ENCODE data around the gene MIR17HG. TPM values are rescaled to one million over a fixed set of nuclear protein-coding genes. Genes with fewer than 3 reads are reported as not detected.

Gene MIR17HG
- 3.2 and 4.3 TPM in 2 replicates for total RNA-seq

GRCh38 chr13:91347202-91347995, at the start of gene MIR17HG:
Gene MIR17HG, plus strand, starts transcription at chr13:91347687.

DNA sequence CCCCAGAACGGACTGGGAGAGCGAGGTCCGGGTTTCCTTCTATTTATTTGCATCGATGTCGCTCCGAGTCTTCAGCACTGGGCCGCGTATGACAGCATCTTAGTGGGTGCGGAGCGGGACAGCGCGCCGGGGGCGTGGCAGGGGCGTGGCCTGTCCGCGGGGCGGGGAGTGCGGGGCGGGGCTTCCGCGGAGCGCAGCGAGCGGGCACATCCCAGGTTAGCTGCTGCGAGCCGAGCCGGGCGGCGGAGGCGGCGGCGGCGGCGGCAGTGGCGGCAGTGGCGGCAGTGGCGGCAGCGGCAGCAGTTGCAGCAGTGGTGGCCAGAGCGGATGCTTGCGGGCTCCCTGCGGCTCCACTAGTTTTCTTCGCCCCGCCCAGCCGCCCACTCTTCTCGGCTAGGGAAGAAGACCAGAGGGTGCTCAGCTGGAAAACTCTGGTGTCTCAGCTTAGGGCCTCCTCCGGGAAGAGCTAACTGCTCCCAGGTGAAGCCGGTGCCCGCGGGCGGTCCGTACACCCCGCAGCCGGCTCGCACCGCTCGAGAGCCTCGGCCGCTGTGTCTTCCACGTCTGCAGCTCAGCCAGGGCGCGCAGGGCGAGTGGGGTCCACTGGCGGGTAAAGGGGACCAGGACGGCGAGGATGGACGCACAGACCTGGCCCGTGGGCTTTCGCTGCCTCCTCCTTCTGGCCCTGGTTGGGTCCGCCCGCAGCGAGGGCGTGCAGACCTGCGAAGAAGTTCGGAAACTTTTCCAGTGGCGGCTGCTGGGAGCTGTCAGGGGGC, 51.1 kb downstream of the MIR17HG start, which contains the start of gene GPC5:
Gene GPC5, plus strand, starts transcription at position 209 of the 776 bp plus-strand sequence.

Other genes with a start within 250 kb of the MIR17HG start
- not detected in 2 replicates for gene GPC5, start 50.9 kb downstream of the MIR17HG start, total RNA-seq

All from articular chondrocyte of knee joint (primary cell).